Stimulated activated CD8-positive, alpha-beta memory T cell treated with anti-CD3 and anti-CD28 coated beads, Interleukin-4, amount 100 ng/mL, for 48 hours (primary cell): Measurements from ENCODE around the gene TMEM181.
"Not testable (repeated sequence)": the region's sequence is repeated elsewhere in the genome, so short reads cannot be mapped to it uniquely, and the experiment has no call there.

Experiments
- DNase-seq: peaks from one replicate; pipeline ENCODE4 v3.0.0-alpha.2; 2020

TMEM181 gene

DNA sequence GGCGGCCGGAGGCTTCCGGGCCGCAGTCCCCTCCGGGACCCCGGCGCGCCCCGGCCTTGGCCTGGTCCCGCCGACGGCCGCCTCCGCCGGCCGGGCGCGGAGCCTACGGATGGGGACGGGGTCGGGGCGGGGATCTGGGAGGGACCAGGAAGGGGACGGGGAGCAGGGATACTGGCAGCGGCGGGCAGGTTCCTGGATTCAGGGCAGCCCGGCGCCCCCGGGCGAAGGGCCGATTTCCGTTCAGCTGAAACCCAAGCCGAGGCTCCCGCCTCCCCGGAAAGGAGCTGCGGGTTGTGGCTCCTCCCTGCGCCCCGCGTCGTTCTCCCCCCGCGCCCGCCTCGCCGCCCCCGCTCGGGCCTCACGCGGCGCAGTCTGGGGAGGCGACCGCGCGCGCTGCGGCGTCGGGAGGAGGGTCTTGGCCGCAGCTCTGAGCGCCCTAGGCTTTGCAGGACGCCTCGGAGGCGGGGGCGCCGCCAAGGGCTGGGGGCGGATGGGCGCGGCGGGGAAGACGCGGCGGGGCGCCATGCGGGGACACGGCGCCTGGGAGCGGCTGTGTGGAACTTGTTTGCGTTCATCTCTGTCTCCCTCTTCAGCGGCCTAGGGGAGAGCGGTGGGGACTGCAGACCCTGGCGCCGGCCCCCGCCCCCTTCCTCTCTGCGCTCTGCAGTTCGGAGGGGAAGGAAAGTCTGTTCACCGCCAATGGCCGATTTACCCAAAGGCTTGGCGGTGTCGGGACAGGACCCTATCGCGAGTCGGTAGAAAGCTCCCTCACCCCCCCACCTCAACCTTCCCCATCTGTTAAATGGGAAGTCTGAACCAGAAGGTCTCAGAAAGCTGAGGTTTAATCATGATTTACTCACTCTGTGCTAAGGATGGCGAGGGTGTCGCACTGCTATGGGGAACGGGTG lies 22.7 kb upstream of the TMEM181 start:
- DNase-seq: peak; percentile 31

DNA sequence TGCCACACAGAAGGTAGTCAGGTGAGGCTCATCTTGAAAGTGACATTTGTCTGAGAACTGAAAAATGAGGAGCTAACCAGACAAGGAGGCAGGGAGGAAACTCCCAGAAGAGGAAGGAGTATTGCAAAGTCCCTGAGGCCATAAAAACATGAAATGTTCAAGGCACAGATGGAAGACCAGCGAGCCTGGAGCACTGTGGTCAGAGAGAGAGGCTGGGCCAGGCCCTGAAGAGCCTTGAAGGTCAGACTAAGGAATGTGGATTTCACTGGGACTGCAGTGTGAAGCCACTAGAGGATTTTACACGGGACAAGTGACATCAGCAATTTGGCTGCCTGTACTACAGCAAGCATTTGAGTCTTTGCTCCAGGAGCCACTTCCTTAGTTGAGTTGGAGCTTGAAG lies 21.1 kb upstream of the TMEM181 start:
- no peak for DNase-seq

DNA sequence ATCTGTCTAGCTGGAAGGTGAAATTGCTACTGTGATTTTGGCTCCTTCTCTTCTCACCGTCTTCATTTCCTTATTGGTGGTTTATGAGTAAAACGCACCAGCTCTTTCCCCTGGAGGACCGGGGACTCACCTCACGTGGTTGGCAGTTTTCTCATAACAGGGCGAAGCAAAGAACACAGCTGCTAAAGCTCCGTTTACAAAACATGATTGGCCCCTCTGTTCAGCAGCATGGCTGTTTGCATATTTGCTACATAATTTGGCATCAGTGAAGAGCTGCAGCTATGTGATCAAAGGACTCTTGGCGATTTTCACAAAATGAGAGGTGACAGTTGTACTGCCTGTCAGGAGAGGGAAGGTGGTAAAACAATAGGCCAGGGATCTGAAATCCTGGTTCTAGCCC lies 20.5 kb upstream of the TMEM181 start:
- no peak for DNase-seq

DNA sequence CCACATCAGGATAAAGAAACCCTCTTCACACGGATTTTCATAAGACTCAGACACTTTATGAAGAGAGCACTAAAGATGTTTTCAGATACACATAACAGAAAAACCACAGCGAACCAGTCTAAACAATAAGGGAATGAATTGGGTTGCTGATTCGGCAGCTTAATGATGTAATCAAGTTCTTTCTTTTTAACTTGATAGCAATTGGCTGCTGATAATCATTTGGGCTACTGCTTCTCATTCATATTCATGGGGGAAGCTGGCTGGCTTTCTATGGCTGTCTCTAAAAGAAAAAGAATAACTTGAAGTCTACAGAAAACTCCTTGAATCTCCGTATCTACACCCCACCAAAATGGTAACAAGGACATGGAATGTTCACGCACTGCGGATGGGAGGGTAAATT lies 20.0 kb upstream of the TMEM181 start:
- no peak for DNase-seq

DNA sequence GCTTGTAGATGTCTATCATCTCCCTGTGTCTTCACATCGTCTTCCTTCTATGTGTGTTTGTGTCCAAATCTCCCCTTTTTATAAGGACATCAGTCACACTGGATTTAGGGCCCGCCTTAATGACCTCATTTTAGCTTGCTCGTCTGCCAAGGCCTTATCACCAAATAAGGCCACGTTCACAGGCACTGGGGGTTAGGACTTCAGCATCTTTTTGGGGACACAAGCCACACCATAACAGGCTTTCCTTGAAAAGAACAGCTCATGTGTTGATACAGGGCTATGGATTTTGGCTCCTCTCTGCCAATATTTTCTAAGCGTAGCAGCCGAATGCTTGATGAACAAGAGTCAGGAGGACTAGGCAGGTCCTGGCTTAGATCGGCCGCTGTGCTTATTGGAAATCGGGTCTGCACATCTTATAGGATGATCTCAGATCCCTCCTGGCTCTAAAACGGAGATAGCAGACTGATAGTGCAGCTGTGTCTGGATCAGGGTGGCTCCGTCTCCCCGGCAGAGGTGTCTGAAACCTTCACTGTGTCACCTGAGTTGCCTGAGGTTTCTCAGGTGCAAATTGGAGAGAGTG lies 16.2 kb upstream of the TMEM181 start:
- DNase-seq: no peak

DNA sequence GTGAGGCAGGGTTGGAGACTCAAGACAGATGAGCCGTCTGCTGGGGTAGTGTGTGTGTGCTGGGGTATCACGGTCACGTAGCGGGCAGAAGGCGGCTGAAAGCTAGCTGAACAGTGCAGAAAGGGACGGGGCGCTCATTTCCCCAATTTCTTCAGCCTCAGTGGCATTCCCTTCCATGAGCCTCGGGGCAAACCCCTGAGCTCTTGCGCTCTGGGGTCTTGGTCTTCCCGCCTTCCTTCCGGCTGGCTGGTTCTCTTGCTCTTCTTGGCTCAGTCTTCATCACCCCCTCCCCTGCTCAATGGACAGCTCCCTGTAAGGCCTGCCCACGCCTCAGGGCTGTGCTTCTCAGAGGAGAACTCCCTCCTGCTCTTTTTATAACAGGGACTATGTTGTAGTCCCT lies 15.5 kb upstream of the TMEM181 start:
- DNase-seq: no peak

DNA sequence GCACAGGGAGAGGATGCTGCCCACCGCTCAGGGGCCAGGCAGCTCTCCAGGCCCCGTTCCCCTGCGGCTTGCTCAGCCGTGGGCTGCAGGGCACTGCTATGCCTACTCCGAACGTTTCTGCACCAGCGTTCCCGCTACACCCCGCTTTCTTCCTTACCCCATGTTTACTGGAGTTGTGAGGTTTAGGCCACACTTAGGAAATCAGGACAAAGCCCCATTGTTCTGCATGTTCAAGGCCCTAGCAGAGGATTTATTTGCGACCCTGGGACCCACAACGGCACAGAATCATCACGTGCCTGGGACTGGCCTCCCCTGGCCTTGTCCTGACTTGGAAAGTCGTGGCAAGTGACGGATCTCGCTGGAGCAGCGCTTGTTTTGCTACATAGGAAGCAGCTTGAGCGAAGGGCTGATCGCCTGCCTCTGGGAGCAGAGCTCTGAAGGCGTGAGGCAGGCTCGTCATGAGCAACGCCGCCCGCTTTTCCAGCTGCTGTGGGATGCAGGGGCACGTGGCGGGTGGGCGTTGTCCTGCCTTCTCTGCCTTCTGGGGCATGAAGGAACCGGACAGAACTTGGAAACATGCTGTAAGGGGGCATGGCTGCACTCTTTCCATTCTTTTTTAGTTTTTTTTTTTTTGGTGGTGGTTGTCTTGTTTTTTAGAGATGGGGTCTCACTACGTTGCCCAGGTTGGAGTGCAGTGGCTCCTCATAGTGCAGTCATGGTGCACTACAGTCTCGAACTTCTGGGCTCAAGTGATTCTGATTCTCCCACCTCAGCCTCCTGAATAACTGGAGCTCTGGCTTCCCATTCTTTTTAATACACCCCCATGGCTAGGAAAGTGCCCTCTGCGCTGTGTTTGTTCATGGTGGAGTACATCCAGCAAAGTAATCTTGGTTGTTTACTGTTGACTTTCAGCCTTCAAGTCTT lies 14.6 kb upstream of the TMEM181 start:
- no peak for DNase-seq

DNA sequence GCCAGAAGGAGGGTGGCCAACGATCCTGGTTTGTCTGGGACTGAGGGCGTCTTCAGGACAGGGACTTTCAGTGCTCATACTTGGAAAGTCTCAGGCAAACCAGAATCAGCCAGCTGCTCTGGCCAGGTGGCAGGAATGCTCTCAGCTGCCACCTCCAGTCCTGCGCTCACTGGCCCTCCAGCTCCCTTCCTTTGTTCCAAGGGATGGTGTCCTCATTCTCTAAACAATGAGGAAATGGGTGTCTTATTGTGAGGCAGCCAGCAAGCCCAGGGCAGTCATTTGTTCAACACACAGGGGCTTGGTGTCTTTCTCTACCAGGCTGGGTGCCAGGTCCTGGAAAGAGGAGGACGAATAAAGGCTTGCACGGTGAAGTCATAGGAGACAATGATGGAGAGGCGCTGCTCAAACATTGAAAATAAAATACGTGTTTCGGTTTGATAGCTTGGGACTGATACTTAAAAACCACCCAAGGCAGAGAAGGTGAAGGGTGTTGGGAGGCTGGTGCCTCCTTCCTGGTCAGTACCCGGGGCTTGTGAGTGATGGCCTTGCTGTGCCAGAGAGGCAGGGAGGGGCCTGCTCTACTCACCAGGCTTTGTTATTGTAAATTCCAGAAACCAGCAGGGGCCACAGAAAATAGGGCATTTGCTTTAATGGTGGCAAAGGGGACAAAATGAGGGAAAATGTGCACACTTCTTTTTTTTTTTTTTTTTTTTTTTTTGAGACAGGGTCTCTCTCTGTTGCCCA lies 11.3 kb upstream of the TMEM181 start:
- no peak for DNase-seq

DNA sequence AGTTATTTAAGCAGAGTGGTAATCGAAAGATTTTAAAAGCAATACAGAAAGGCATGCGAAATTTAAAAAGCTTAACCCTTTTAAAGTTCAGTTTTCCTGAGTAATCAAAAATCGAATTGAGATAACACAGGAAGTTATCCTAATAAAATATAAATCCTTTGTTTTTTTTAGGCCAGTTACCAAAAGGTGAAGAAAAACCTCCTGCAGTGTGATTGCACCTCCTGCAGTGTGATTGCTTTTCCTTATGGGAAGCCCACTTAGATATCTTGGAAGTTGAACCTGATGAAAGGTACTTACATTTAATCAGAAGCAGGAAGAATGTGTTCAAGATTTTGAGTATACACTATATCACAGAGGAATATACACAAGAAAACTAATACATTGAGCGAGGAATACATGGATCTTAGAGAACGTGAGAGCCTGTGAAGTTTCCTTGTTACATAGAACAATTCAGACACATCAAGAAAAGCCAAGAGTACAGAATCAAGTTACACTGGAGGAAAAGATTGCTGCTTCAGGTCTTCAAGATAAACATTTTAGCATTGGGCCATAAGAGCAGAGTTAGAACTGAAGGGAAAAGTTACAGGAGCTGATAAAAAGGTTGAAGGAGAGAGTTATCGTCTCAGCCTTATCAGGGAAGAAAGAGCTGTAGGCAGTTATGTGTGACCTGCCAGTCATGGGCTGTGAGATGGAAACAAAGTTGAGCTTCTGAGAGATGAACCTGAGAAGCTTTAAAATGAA lies 7.7 kb upstream of the TMEM181 start:
- no peak for DNase-seq

DNA sequence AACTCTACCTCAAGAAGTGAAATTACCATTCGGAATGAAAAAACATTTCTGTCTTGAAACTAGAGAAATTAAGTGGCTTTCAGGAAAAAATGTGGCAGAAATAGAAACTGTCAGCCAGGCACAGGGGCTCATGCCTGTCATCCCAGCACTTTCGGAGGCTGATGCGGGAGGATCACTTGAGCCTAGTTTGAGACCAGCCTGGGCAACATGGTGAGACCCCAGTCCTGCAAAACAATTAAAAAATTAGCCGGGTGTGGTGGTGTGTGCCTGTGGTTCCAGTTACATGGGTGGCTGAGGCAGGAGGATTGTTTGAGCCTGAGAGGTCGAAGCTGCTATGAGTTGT lies 7.1 kb upstream of the TMEM181 start:
- no peak for DNase-seq

DNA sequence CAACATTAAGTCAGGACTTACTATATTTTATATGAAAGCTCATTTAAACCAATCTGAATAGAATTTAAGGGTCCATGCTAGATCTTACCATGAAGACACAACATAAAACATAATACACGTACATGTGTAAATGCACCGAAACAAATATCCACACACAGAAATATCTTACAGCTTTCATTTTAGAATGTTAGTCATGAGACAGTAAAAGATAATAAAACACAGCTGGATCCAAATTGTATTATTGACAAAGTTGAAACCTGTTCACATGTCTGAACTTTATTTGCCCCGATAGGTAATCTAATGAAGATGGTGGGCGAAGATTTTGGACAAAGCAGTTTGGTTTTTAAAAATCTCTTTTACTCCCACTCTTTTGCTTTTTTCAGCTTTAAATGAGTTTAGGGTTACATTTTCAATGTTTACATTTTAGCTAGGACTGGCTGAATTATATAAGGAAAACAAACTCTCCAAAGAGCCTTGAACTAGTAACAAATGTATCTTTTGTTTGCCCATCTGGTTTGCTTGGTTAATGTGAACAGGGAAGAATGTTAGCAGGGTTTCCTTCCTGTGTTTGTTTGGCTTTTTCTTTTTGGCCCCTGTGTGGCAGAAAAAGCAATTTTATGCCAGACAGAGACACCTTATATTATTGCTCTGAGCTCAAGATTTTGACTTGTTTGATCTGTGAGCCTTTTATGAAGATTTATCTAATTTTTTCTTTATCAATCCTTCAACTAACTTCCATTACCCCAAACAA lies 5.1 kb upstream of the TMEM181 start:
- no peak for DNase-seq

DNA sequence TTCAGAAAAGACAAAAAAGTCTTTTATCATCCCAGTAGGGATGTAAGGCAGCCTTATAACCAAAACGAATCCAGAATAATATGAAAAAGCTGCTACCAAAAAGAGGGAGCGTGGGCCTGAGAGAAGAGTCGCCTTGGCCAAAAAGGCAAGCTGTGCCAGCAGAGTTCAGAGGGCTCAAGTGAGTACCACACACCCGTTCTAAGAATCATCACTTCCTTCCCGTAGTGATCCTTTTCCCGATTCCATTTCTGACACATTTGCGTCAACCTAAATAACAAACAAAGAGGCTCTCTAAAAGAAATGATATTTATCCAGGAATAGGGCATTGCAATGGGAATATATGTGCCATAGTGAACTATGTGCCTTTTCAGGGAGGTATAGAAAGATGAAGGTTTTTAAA lies 3.8 kb upstream of the TMEM181 start:
- no peak for DNase-seq

DNA sequence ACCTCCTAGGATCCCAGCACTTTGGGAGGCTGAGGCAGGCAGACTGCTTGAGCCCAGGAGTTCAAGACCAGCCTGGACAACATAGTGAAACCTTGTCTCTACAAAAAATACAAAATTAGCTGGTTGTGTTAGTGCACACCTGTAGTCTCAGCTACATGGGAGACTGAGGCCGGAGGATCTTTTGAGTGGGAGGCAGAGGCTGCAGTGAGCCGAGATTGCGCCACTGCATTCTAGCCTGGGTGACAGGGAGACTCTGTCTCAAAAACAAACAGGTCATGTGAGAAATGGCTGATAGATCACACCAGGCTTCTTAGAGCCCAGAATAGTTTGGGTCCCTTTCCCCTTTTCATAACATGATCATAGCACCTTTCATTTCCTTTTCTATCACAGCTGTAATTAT lies 2.8 kb upstream of the TMEM181 start:
- DNase-seq: not testable (repeated sequence)

DNA sequence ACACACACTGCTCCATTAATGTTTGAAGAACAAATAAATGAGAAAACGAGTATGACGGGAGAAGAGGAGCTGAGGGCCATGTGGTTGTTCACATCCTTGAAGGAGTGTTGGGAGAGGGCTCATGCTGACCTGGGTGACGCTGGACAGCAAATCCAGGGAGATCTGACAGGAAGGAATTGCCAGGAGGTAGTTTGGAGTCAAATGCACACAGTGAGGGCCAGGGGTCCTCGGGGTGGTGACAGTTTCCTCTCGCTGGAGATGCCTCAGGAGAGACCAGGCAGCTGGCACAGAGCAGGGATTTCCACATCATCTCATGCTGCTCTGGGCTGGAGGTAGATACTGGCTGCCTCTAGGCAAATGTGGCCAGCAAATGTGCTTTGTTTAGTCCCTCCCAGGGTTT lies 2.0 kb upstream of the TMEM181 start:
- no peak for DNase-seq

DNA sequence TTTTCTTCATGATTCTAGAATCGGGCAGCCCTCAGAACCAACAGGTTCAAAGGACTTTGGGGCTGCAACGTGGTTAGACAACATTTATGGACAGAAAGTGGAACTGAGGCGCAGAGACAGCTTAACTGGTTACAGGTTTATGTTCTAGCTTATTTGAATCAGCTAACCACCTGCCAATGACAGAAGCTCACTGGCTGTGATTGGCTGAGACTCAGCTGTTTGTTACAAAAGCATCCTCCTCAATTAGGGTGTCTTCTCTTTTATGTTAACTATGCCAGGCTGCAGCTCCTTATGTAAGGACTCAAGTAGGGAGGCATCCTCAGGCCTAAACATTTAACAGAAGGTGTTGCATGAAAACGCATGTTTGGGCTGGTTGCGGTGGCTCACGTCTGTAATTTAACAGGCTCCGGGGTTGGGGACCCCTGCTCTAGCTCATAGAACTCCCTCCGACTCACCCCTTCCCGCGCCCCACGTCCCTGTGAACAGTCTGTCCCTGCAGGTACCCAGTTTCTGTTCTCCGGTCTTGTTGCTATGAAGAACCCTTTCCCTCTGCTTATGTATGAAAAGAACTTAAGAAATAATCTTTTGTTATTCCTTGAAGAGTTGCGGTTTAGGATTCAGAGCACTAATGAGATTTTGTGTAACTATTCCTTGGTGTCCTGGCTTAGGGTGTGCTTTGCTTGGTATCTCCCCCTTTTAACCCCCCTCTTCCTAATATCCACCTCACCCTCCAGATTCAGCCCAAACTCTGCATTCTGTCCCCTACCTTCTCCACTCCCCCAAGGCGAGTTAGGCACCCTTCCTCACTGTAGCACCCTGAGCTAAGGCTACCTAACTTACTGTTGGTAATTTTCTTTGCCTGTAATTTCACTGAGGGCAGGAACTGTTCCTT lies 1.2 kb upstream of the TMEM181 start:
- no peak for DNase-seq

DNA sequence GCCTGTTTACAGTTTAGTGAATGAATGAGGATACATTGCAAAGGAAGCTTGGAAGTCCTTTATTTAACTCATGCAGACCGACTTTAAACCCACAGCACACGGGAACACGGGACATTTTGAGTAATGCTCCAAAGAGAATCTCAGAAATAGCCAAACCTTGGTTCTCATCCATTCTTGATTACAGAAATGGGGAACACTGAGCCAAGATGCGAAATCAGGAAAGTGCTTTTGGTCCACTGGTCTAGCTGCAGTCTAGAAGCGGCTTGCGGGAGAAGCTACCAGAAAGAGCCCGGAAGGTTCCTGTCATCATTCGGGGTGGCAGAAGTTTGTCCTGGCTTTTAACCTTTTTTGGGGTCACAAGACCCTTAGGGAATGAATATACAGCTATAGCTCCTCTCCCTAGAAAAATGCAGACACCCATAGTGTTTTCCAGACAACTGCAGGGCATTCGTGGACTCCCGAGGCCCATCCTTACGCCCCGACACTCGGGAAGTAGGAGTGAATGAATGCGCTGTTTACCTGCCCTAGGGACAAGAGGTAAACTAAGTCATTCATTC lies 475 bp upstream of the TMEM181 start:
- DNase-seq: no peak

DNA sequence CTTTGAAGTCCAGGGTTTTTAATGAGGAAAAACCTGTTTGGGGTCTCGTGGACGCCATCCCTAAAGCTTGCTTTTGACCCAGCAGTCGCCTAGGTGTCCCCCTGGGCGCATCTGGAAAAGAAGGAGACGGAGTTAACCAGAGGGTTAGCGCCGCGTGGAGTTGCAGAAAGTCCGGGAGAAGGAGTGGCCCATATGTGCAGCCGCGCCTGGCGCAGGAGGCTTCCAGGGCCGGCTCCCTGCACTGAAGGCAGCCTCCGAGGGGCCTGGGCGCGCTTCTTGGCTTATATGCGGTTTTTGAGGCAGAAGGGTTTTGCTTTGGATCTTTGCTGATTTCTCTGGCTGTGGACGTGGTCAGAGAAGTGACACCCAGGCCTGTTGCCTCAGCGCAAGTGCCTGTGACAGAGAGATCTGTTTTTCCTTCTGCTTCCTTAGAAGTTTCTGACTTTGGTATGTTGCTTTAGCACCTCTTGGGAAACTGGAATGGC lies 987 bp downstream of the TMEM181 start:
- peak; percentile 47 for DNase-seq

DNA sequence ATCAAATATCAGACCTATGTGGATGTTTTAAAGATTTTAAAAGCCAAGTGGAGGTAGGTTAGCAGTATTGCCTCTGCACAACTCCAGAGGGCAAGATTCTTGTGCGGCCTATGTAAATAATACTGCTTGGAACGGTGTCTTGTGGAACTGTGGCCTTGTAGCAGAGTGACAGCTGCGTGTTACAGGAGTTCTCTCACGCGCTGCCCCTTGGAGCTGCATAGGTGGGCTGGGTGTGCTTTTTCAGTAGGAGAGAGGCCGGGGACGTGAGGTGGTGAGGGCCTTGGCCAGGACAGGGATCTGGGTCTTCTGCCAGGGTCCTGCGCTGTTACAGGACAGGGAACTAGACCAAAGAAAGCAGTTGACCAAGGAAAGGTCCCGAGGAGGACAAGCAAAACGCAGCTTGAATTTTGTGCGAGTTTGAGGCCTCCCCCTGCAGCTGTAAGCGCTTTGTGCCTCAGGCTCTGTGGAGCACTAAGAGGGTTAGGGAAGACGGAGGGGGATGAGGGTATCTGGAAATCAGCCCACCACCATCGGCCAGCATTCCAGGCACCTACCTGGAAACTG lies 1.5 kb downstream of the TMEM181 start:
- no peak for DNase-seq

DNA sequence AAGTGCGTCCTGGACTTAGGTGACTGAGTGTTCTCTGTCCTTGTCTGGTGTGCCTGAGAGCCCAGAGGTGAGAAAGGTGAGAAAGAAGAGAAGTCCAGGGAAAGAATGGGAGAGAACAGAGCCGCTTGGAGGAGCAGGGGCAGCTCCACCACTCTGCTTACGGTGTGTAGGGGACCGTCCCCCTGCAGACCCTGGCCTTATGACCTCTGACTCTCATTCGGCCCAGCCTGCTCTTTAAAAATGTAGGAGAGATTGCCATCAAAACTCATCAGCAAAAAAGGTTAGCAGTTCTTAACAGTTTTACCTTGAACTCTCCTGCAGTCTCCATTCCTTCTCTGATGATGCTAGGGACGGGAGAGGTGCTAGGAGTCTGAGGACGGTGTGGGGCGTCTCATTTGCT lies 2.0 kb downstream of the TMEM181 start:
- no peak for DNase-seq
